ENCODE results near the gene TEX38.

The TEX38 gene

GRCh38 chr1:46721686-46722205 is 50.1 kb downstream of the TEX38 start:
- DNase-seq (ENCODE audit: low read depth in 2 of 3, low spot score in 1 of 3), result no peak

All from stimulated activated CD4-positive, alpha-beta T cell treated with anti-CD3 and anti-CD28 coated beads, Interleukin-12 subunit alpha, Interleukin-12 subunit beta, amount 100 ng/mL, for 48 hours (primary cell).